HCT116 (cell line): ENCODE results near the gene HAGH.

Experiments
- CTCF ChIP-seq, 3 experiments: fragments of 200-600 bp in 1 of 3; sonication (generic) in 1 of 3; IDR thresholded peaks in 2 of 3; conservative IDR thresholded peaks in 1 of 3; 2 replicates each; pipeline ENCODE4 v1.5.1; 2012 to 2017; ENCODE audit warnings: low read depth in 2 of 3, low read length in 2 of 3, antibody characterized with exemption in 1 of 3, borderline replicate concordance in 1 of 3, control low read depth in 1 of 3, mild to moderate bottlenecking in 1 of 3, mixed read lengths in 1 of 3, mixed run types in 1 of 3, moderate library complexity in 1 of 3; ENCODE audit not compliant: insufficient read depth in 1 of 3
- POLR2A ChIP-seq: IDR thresholded peaks from 2 replicates; pipeline ENCODE4 v1.7.0; 2011; ENCODE audit warnings: borderline replicate concordance; ENCODE audit not compliant: insufficient read depth, insufficient read length; ENCODE audit errors: extremely low read depth
- POLR2AphosphoS5 ChIP-seq: IDR thresholded peaks from 2 replicates; pipeline ENCODE4 v1.6.1; 2011; ENCODE audit warnings: mild to moderate bottlenecking, low read depth, low read length, moderate library complexity

DNA sequence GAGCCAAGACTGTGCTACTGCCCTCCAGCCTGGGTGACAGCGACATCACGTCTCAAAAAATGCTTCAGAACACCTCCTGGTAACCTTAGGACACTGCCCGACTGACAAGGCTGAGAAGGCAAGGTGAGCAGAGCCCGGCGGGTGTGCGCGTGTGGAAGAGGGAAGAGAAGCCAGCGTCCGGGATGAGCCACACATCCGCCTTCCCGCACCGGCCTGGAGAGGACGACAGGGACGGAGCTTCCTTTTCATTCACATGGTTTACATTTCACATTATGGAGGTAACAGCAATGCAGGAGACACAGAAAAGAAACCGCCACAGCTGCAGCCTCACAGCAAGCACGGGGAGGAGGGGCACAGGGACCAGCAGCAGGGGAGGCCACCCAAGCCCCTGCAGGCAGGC is 16.5 kb downstream of the HAGH start:
- TF ChIP-seq CTCF (IDR thresholded peaks at IDR 0.05 in 2 of 3, conservative IDR thresholded peaks at IDR 0.05 in 1 of 3; ENCODE audit: borderline replicate concordance in 1 of 3, insufficient read depth in 1 of 3, low read depth in 2 of 3, low read length in 2 of 3) (no peak), POLR2AphosphoS5 (no peak), POLR2A (no peak)
